Heart left ventricle (tissue), 16 donors: ENCODE results near the gene MEX3A. TPM values are rescaled to one million over a fixed set of nuclear protein-coding genes. Genes with fewer than 3 reads are reported as not detected.
"Not testable (repeated sequence)": the region's sequence is repeated elsewhere in the genome, so short reads cannot be mapped to it uniquely, and the experiment has no call there.

Experiments used
- ATAC-seq, 4 donors: fragments of 200-7000 bp; cut with Tn5 transposase; one replicate each; pipeline ENCODE4 v1.9.1; 2020 to 2022; ENCODE audit warnings: moderate library complexity in 4 of 4, mild to moderate bottlenecking in 3 of 4, moderate number of reproducible peaks in 1 of 4
- DNase-seq, 5 donors: peaks; one replicate each; pipeline ENCODE4 v3.0.0-alpha.2; 2020
- H3K27ac ChIP-seq, 12 donors: fragments of 200-600 bp; sonication (generic) in 4 of 12; one replicate each; pipeline versions ENCODE4 v1.5.0 to v1.8.0; 2016 to 2022; ENCODE audit warnings: mild to moderate bottlenecking in 2 of 12
- H3K27me3 ChIP-seq, 9 donors: fragments of 200-600 bp; sonication (generic) in 2 of 9; one replicate each; pipeline versions ENCODE4 v1.5.1 to v1.8.0; 2016 to 2022; ENCODE audit warnings: mild to moderate bottlenecking in 3 of 9
- H3K36me3 ChIP-seq, 9 donors: fragments of 200-600 bp; sonication (generic) in 2 of 9; one replicate each; pipeline versions ENCODE4 v1.5.0 to v1.8.0; 2018 to 2022; ENCODE audit warnings: mild to moderate bottlenecking in 2 of 9
- H3K4me1 ChIP-seq, 12 donors: fragments of 200-600 bp; sonication (generic) in 4 of 12; one replicate each; pipeline versions ENCODE4 v1.5.0 to v1.8.0; 2016 to 2022; ENCODE audit warnings: mild to moderate bottlenecking in 3 of 12
- H3K4me3 ChIP-seq, 12 donors: fragments of 200-600 bp; sonication (generic) in 4 of 12; one replicate each; pipeline versions ENCODE4 v1.5.0 to v1.8.0; 2017 to 2022; ENCODE audit warnings: mild to moderate bottlenecking in 9 of 12, moderate library complexity in 4 of 12
- H3K9me3 ChIP-seq, 12 donors: fragments of 200-600 bp; sonication (generic) in 4 of 12; one replicate each; pipeline versions ENCODE4 v1.5.0 to v1.8.0; 2016 to 2022; ENCODE audit warnings: mild to moderate bottlenecking in 1 of 12
- POLR2A ChIP-seq, 2 donors: fragments of 450-650 bp; IDR thresholded peaks; one replicate each; pipeline ENCODE4 v1.6.1; 2017; ENCODE audit warnings: antibody characterized with exemption in 2 of 2, mild to moderate bottlenecking in 2 of 2, moderate library complexity in 2 of 2
- WGBS, 4 donors: extraction: QIAGEN DNeasy Blood & Tissue Kit in 2 of 4; methylation state at CpG; one replicate each; pipeline versions ENCODE4 v1.1.5 to v1.1.7; 2013 to 2018; 5-methylcytosine and 5-hydroxymethylcytosine counted together
- intact Hi-C, 10 donors: fragments of 100-400 bp; cut with DNase I; formaldehyde crosslinking; loops; one replicate each; pipeline versions ENCODE4 v1.11.1 to v1.14.2; 2022
- polyA plus RNA-seq, 2 donors: library from polyadenylated mRNA; stranded (reverse); fragments of 200-250 nt; gene quantifications; one replicate each; pipeline ENCODE4 v1.2.3, GENCODE V29; 2013
- total RNA-seq, 9 donors: library from RNA; depleted of rRNA in 2 of 9; stranded (reverse); fragments of >200 nt in 2 of 9; fragmentation: NEBNext Ultra II Directional in 3 of 9; extraction: Animal tissue kit (Norgen Biotek cat#: 25700) in 3 of 9; gene quantifications; one replicate each; pipeline versions ENCODE4 v1.1.0 to v1.2.4, GENCODE V29; 2016 to 2023
- TF ChIP-seq, protein P1 (sequence below), 12 donors: fragments of 200-600 bp; sonication (generic) in 4 of 12; IDR thresholded peaks; one replicate each; pipeline versions ENCODE4 v1.5.0 to v1.8.0; 2018 to 2022; ENCODE audit warnings: antibody characterized with exemption in 12 of 12, mild to moderate bottlenecking in 5 of 12
- donor health status: ischemic (EF 13 %, LVEDD 7.1; RV severe dilation, severe dysfunction).
- donor health status: healthy with polysubstance abuse.
- donor health status: DM: no; HTN: yes; CAD: no.
- donor health status: DM: no; HTN: no; CAD: no.
- donor health status: ischemic (EF 25% LVEDD 6.9; RV normal size, moderate dysfunction).
- donor health status: ischemic (EF 25% LVEDD 5.7; RV mildly dilated, moderate dysfunction).
- donor health status: healthy.
- donor health status: DM: yes; HTN: yes; CAD: no.
- donor health status: ischemic (EF 35%, LVEDD 5.7; RV mildly dilated, moderate dysfunction).
- donor health status: nonischemic (EF 11% LVEDD 7.7; RV severe dilation, severe dysfunction).
- donor health status: DM: yes; HTN: yes; CAD: no.
- donor health status: PGD.
- donor health status: ischemic (EF 29% LVEDD 5.4; RV normal size, mild dysfunction).
- donor health status: nonischemic (EF 23%, LVEDD 6.1; RV moderate dilation, normal function).

MEX3A gene
- total and polyA plus RNA-seq, 11 donors, result 0.12 to 0.53 (median 0.32) TPM

DNA sequence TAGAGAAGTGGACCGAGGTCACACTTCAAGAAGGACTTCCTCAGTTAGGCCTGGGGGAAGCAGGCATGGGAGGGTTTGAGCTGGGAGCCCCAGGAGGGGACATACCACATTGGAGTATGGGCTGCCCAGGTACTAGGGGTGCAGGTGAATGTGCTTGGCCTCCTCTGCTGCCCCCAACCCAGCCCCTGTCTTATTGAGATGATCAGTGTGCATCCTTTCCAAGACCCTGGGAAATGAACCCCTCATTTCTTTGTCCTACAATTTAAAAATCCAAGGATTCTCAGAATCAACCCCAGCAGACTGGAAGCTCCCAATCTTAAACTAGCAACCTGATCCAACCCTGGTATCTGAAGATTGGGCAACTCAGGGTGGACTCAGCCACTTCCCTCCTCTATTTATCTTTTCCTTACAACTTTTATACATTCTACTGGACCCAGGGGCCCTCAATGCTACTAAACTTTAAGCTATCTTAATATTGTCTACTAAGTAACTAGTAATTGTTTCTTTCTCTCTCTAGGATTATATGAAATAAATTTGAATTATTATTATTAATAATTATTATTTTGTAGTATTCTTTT is 9.1 kb downstream of the MEX3A start:
- TF ChIP-seq, protein P1, sequence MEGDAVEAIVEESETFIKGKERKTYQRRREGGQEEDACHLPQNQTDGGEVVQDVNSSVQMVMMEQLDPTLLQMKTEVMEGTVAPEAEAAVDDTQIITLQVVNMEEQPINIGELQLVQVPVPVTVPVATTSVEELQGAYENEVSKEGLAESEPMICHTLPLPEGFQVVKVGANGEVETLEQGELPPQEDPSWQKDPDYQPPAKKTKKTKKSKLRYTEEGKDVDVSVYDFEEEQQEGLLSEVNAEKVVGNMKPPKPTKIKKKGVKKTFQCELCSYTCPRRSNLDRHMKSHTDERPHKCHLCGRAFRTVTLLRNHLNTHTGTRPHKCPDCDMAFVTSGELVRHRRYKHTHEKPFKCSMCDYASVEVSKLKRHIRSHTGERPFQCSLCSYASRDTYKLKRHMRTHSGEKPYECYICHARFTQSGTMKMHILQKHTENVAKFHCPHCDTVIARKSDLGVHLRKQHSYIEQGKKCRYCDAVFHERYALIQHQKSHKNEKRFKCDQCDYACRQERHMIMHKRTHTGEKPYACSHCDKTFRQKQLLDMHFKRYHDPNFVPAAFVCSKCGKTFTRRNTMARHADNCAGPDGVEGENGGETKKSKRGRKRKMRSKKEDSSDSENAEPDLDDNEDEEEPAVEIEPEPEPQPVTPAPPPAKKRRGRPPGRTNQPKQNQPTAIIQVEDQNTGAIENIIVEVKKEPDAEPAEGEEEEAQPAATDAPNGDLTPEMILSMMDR (IDR thresholded peaks at IDR 0.05), result no peak
- no peak for TF ChIP-seq POLR2A (IDR thresholded peaks at IDR 0.05)
- no peak overlapping the region for H3K27ac ChIP-seq
- intact Hi-C loops, result no loop called here
- H3K4me1 ChIP-seq, result peaks cover 0 to 27% (median 8%) of the 10 kb centered on the region in 12 donors
- no peak overlapping the region for H3K4me3 ChIP-seq
- no peaks in the 10 kb centered on the region for H3K9me3 ChIP-seq
- H3K27me3 ChIP-seq, result no peaks in the 10 kb centered on the region
- no peak for ATAC-seq
- WGBS, 4 donors, result 38 to 69% (median 52%) methylated on average over 1 of the region's 1 CpG
- peak in 1 of 5 donors; percentile 26 for DNase-seq
- H3K36me3 ChIP-seq, result no peaks in the 10 kb centered on the region

DNA sequence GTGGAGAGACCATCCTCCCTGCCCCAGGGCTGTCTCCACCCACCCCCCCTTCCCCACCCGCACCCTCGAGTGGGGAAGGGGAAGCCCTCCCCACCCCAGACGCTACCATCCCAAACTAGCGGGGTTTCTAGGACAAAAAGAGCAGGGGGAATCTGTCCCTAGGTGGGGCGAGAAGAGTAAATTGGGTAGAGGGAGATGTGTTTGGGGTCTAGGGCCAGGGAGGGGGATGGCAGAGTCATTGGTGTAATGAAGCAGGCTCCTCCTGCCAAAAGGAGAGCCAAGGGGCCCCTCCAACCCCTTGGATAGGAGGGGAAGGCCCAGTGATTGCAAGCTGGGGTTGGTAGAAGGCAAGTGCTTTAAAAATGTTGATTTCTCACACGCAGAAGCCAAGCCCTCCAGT is 10.0 kb downstream of the MEX3A start:
- ATAC-seq (no peak), DNase-seq (peak in 1 of 5 donors; percentile 6)
- no peak overlapping the region for H3K4me3 ChIP-seq
- TF ChIP-seq POLR2A (IDR thresholded peaks at IDR 0.05), result no peak
- TF ChIP-seq, protein P1 (IDR thresholded peaks at IDR 0.05), result no peak
- 63 to 72% (median 69%) methylated on average over 6 of the region's 6 CpGs for WGBS, 4 donors
- peaks cover 0 to 27% (median 8%) of the 10 kb centered on the region in 12 donors for H3K4me1 ChIP-seq
- no peaks in the 10 kb centered on the region for H3K27me3 ChIP-seq
- H3K36me3 ChIP-seq, result no peaks in the 10 kb centered on the region
- intact Hi-C loops, result no loop called here
- H3K27ac ChIP-seq, result no peak overlapping the region
- H3K9me3 ChIP-seq, result no peaks in the 10 kb centered on the region

DNA sequence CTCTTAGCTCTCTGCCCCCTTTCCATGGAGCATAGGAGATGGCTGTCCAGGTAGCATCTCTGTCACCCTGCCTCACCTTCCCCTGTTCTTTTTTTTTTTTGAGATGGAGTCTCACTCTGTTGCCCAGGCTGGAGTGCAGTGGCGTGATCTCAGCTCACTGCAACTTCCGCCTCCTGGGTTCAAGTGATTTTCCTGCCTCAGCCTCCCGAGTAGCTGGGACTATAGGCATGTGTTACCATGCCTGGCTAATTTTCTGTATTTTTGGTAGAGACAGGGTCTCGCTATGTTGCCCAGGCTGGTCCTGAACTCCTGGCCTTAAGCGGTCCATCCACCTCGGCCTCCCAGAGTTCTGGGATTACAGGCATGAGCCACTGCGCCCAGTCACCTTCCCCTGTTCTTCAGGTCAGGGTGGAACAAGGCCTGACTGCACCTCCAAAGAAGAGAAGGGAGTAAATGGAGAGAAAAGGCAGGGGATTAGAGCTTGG is 10.9 kb downstream of the MEX3A start:
- 90 to 93% (median 91%) methylated on average over 7 of the region's 7 CpGs for WGBS, 4 donors
- H3K36me3 ChIP-seq, ATAC-seq, H3K27me3 ChIP-seq, intact Hi-C loops, H3K9me3 ChIP-seq, H3K4me3 ChIP-seq, H3K27ac ChIP-seq: not testable (repeated sequence)
- peak in 1 of 5 donors; percentile 11 for DNase-seq
- H3K4me1 ChIP-seq, result peaks cover 0 to 27% (median 8%) of the 10 kb centered on the region in 12 donors

DNA sequence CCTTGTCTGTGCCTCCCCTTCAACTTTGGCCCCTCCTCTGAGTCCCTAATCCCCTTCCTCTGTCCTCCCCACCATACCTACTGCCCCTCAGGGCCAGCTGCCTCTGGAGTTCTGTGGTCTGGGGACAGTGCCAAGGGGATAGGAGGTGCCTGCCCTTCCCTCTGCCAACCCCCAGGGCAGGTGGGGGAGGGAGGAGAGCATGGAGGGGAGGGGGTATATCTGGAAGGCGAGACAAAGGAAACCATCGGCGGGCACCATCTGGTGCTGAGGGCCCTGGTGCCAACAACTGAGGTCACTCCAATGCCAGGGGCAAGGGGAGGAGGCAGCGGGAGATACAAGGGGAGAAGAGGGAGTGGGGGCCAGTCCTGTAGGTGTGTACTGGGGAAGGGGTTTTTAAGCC is 11.7 kb downstream of the MEX3A start:
- intact Hi-C loops, result no loop called here
- Histone ChIP-seq H3K9me3 (no peaks in the 10 kb centered on the region), H3K4me1 (peaks cover 0 to 20% (median 5%) of the 10 kb centered on the region in 12 donors), H3K27me3 (no peaks in the 10 kb centered on the region), H3K4me3 (no peak overlapping the region), H3K36me3 (no peaks in the 10 kb centered on the region), H3K27ac (no peak overlapping the region)
- ATAC-seq (peak in 1 of 4 donors; percentile 26), DNase-seq (peak in 1 of 5 donors; percentile 37)
- no peak for TF ChIP-seq POLR2A (IDR thresholded peaks at IDR 0.05)
- TF ChIP-seq, protein P1 (IDR thresholded peaks at IDR 0.05), result no peak
- WGBS, 4 donors, result 37 to 58% (median 45%) methylated on average over 4 of the region's 4 CpGs
